ENCODE results near the gene LMAN2.

LMAN2 gene

DNA sequence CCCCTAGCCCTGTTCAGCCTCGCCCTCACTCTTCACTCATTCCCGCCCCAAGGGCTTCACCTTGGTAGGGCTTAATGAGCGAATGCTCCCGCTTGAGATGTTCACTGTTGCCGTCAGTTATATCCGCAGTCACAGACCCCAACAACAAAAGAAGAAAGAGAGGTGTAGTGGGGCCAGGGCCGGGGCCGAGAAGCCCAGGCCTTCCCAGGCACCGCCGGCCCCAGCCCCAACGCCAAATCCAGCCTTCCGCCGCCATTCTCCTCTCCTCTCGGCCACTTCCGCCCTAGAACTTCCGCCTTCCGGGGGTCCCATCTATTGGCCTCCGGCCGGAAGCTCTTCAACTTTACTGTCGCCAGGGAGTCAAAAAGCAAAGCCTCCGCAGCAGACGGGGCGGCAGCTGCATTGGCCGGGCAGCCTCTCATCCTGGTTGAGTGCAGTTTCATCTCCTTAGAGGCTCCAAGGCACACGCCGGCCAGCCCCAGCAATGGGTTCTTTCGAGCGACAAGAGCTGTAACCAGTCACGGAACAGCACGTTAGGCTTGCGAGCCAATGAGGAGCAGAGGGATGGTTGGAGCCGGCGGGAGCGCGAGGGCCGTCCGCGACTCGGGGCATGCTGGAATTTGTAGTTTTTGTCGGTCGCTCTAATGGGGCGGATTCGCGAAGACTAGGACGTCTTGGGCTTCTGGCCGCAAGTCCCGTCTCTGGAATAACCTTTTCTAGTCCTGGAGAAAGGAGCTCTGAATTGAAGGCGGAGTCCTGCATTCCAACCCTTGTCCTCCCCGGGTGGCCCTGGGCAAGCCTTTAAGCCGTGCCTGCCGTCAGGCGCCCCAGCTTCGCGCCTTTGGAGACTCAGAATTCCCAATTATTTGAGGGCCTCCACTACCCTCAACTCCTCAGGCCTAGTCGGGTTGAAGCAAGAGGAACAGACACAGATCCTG is at the start of gene LMAN2:
TSS of gene LMAN2 (minus strand) at position 277 of the 938 bp plus-strand sequence. CDS start at position 256, 21 bp downstream.
- H3K36me3 ChIP-seq (ENCODE audit: low read length), result peaks cover 6% of the 10 kb centered on the region; the same call in 1 of the 2 replicates
- no peaks in the 10 kb centered on the region for H3K9me2 ChIP-seq (replicated peaks; ENCODE audit: insufficient read depth, low read length)
- H3K27me3 ChIP-seq (ENCODE audit: low read length), result no peaks in the 10 kb centered on the region
- no peaks in the 10 kb centered on the region; the same call in 1 of the 2 replicates for H4K20me1 ChIP-seq (ENCODE audit: low read depth, low read length)
- peak within 1 kb of the TSS; percentile 97 for H3K4me2 ChIP-seq (ENCODE audit: low read depth, low read length, poor library complexity, severe bottlenecking)
- peak within 1 kb of the TSS; percentile 72 for H2AFZ ChIP-seq (ENCODE audit: low read depth, low read length, severe bottlenecking)
- H3K9ac ChIP-seq (ENCODE audit: low read length), result peak within 1 kb of the TSS; percentile 70
- H3K79me2 ChIP-seq (ENCODE audit: insufficient read depth, low read length), result peaks cover 47% of the 10 kb centered on the region
- peak within 1 kb of the TSS; percentile 76 for H3K4me3 ChIP-seq (ENCODE audit: insufficient read depth, low read length, poor library complexity, severe bottlenecking)
- peaks cover 3% of the 10 kb centered on the region; the same call in 1 of the 2 replicates for H3F3A ChIP-seq (ENCODE audit: insufficient read depth)
- TF ChIP-seq, protein P1, sequence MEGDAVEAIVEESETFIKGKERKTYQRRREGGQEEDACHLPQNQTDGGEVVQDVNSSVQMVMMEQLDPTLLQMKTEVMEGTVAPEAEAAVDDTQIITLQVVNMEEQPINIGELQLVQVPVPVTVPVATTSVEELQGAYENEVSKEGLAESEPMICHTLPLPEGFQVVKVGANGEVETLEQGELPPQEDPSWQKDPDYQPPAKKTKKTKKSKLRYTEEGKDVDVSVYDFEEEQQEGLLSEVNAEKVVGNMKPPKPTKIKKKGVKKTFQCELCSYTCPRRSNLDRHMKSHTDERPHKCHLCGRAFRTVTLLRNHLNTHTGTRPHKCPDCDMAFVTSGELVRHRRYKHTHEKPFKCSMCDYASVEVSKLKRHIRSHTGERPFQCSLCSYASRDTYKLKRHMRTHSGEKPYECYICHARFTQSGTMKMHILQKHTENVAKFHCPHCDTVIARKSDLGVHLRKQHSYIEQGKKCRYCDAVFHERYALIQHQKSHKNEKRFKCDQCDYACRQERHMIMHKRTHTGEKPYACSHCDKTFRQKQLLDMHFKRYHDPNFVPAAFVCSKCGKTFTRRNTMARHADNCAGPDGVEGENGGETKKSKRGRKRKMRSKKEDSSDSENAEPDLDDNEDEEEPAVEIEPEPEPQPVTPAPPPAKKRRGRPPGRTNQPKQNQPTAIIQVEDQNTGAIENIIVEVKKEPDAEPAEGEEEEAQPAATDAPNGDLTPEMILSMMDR (IDR thresholded peaks at IDR 0.05; ENCODE audit: insufficient read depth, low read length, poor library complexity, severe bottlenecking), result no peak
- TF ChIP-seq EZH2phosphoT487 (conservative IDR thresholded peaks at IDR 0.05; ENCODE audit: low read length), result no peak
- H3K27ac ChIP-seq (ENCODE audit: low read depth, low read length), result peak within 1 kb of the TSS; percentile 95
- no peaks in the 10 kb centered on the region for H3K9me3 ChIP-seq (ENCODE audit: insufficient read depth, low read length)

GRCh38 chr5:177399997-177400868 is 48.8 kb upstream of the LMAN2 start, which contains the start of gene PFN3:
Gene PFN3 (minus strand): TSS chr5:177400661. CDS start chr5:177400576, 85 bp downstream.
- Histone ChIP-seq H3K9me3 (ENCODE audit: insufficient read depth, low read length) (no peaks in the 10 kb centered on the region), H3K9me2 (replicated peaks; ENCODE audit: insufficient read depth, low read length) (no peaks in the 10 kb centered on the region), H3K27me3 (ENCODE audit: low read length) (no peaks in the 10 kb centered on the region), H3K79me2 (ENCODE audit: insufficient read depth, low read length) (no peaks in the 10 kb centered on the region), H3K27ac (ENCODE audit: low read depth, low read length) (no peak within 1 kb of the TSS), H4K20me1 (ENCODE audit: low read depth, low read length) (no peaks in the 10 kb centered on the region), H3K4me3 (ENCODE audit: insufficient read depth, low read length, poor library complexity, severe bottlenecking) (no peak within 1 kb of the TSS), H2AFZ (ENCODE audit: low read depth, low read length, severe bottlenecking) (no peak within 1 kb of the TSS), H3K36me3 (ENCODE audit: low read length) (no peaks in the 10 kb centered on the region), H3K4me2 (ENCODE audit: low read depth, low read length, poor library complexity, severe bottlenecking) (no peak within 1 kb of the TSS), H3F3A (ENCODE audit: insufficient read depth) (no peaks in the 10 kb centered on the region), H3K9ac (ENCODE audit: low read length) (no peak within 1 kb of the TSS)
- TF ChIP-seq, protein P1 (IDR thresholded peaks at IDR 0.05; ENCODE audit: insufficient read depth, low read length, poor library complexity, severe bottlenecking), result no peak
- no peak for TF ChIP-seq EZH2phosphoT487 (conservative IDR thresholded peaks at IDR 0.05; ENCODE audit: low read length)

DNA sequence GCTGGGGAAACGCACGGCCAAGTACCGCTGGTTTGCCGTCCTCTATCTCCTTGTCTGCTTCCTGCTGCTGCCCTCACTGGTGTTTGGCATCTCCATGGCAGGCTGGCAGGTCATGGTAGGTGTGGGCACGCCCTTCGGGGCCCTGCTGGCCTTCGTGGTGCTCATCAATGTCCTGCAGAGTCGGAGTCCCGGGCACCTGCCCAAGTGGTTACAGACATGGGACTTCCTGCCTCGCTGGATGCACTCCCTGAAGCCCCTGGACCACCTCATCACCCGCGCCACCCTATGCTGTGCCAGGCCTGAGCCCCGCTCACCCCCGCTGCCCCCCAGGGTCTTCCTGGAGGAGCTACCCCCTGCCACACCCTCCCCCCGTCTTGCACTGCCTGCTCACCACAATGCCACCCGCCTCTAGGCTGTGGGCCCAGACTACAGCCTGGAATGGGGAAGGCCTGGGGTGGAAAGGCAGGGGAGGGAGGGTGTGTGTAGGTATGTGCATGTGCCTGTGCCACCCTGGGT is 46.5 kb upstream of the LMAN2 start:
- no peaks in the 10 kb centered on the region for H3K27me3 ChIP-seq (ENCODE audit: low read length)
- H3K4me2 ChIP-seq (ENCODE audit: low read depth, low read length, poor library complexity, severe bottlenecking), result no peak overlapping the region
- no peak overlapping the region for H3K27ac ChIP-seq (ENCODE audit: low read depth, low read length)
- TF ChIP-seq EZH2phosphoT487 (conservative IDR thresholded peaks at IDR 0.05; ENCODE audit: low read length), result no peak
- TF ChIP-seq, protein P1 (IDR thresholded peaks at IDR 0.05; ENCODE audit: insufficient read depth, low read length, poor library complexity, severe bottlenecking), result no peak
- no peak overlapping the region for H3K4me3 ChIP-seq (ENCODE audit: insufficient read depth, low read length, poor library complexity, severe bottlenecking)
- no peaks in the 10 kb centered on the region for H4K20me1 ChIP-seq (ENCODE audit: low read depth, low read length)
- H2AFZ ChIP-seq (ENCODE audit: low read depth, low read length, severe bottlenecking), result no peak overlapping the region
- no peaks in the 10 kb centered on the region for H3K9me3 ChIP-seq (ENCODE audit: insufficient read depth, low read length)
- H3K9ac ChIP-seq (ENCODE audit: low read length), result no peak overlapping the region
- no peaks in the 10 kb centered on the region for H3F3A ChIP-seq (ENCODE audit: insufficient read depth)
- no peaks in the 10 kb centered on the region for H3K9me2 ChIP-seq (replicated peaks; ENCODE audit: insufficient read depth, low read length)
- no peaks in the 10 kb centered on the region for H3K36me3 ChIP-seq (ENCODE audit: low read length)
- H3K79me2 ChIP-seq (ENCODE audit: insufficient read depth, low read length), result no peaks in the 10 kb centered on the region

Measured in SU-DHL-6 (cell line).